DMS153 (cell line): Measurements from ENCODE around the gene PAWR.
"Not testable (repeated sequence)": the region's sequence is repeated elsewhere in the genome, so short reads cannot be mapped to it uniquely, and the experiment has no call there.

ENCODE experiments used
- DNase-seq: peaks from one replicate; lab custom pipeline; 2025; lab: John Stamatoyannopoulos, UW

PAWR gene

GRCh38 chr12:79687711-79688260 is 3.0 kb downstream of the PAWR start:
- DNase-seq: no peak

GRCh38 chr12:79686171-79686570 is 4.6 kb downstream of the PAWR start:
- DNase-seq: no peak

GRCh38 chr12:79685068-79685467 is 5.7 kb downstream of the PAWR start:
- DNase-seq: no peak

- not testable (repeated sequence) for DNase-seq
These were observed 6.4 kb downstream of the PAWR start for GRCh38 chr12:79684338-79684737.

- no peak for DNase-seq
These were observed 8.2 kb downstream of the PAWR start for GRCh38 chr12:79682593-79682992.

- DNase-seq: no peak
These were observed 9.7 kb downstream of the PAWR start for GRCh38 chr12:79681008-79681590.

GRCh38 chr12:79680051-79680450 is 10.7 kb downstream of the PAWR start:
- DNase-seq: no peak

GRCh38 chr12:79678306-79678705 is 12.5 kb downstream of the PAWR start:
- DNase-seq: no peak

- DNase-seq: no peak
These were observed 13.1 kb downstream of the PAWR start for GRCh38 chr12:79677672-79678071.

GRCh38 chr12:79676579-79676978 is 14.2 kb downstream of the PAWR start:
- DNase-seq: no peak

GRCh38 chr12:79674629-79675028 is 16.1 kb downstream of the PAWR start:
- DNase-seq: no peak

- DNase-seq: no peak
These were observed 17.4 kb downstream of the PAWR start for GRCh38 chr12:79673354-79673753.

- no peak for DNase-seq
These were observed 22.7 kb downstream of the PAWR start for GRCh38 chr12:79668113-79668512.

- no peak for DNase-seq
These were observed 25.4 kb downstream of the PAWR start for GRCh38 chr12:79665212-79665887.

GRCh38 chr12:79664518-79664917 is 26.2 kb downstream of the PAWR start:
- DNase-seq: no peak

- no peak for DNase-seq
These were observed 28.5 kb downstream of the PAWR start for GRCh38 chr12:79662046-79662811.

GRCh38 chr12:79661629-79662028 is 29.1 kb downstream of the PAWR start:
- no peak for DNase-seq

- no peak for DNase-seq
These were observed 30.8 kb downstream of the PAWR start for GRCh38 chr12:79659961-79660431.

GRCh38 chr12:79658221-79658620 is 32.5 kb downstream of the PAWR start:
- no peak for DNase-seq

GRCh38 chr12:79657136-79657535 is 33.6 kb downstream of the PAWR start:
- no peak for DNase-seq

GRCh38 chr12:79655036-79655435 is 35.7 kb downstream of the PAWR start:
- no peak for DNase-seq

- DNase-seq: no peak
These were observed 38.2 kb downstream of the PAWR start for GRCh38 chr12:79652521-79652920.

- DNase-seq: no peak
These were observed 40.3 kb downstream of the PAWR start for GRCh38 chr12:79650440-79650839.
